Measurements from ENCODE around the gene CD300LB.

- TF ChIP-seq FOXS1 (CRISPR knock-in tag; IDR thresholded peaks at IDR 0.05) = no peak
- no peak for TF ChIP-seq MAFK (IDR thresholded peaks at IDR 0.05; ENCODE audit: partially characterized antibody)
- no peak for TF ChIP-seq CTCF (IDR thresholded peaks at IDR 0.05)
- TF ChIP-seq MAX (IDR thresholded peaks at IDR 0.05) = no peak
- TF ChIP-seq EP300 (IDR thresholded peaks at IDR 0.05) = no peak
- TF ChIP-seq HEYL (CRISPR knock-in tag; IDR thresholded peaks at IDR 0.05) = no peak
- TF ChIP-seq KDM5A (IDR thresholded peaks at IDR 0.05) = no peak
Measured at GRCh38 chr17:74532115-74532514, 840 bp upstream of the CD300LB start.

Data from A549 (cell line).